Fibroblast of pulmonary artery (primary cell): ENCODE measurements around the gene BUB1B.
A peak's percentile ranks its signal among the peaks of the same experiment; 100 is the strongest.

Experiments
- DNase-seq: peaks from one replicate; pipeline ENCODE4 v3.0.0-alpha.2; 2010; ENCODE audit warnings: low read depth
- H3K4me3 ChIP-seq: replicated peaks from 2 replicates; pipeline ENCODE4 v1.5.1; 2011; ENCODE audit warnings: low read depth, mild to moderate bottlenecking, control low read depth, low read length, moderate library complexity
- TF ChIP-seq, protein P1 (sequence below): IDR thresholded peaks from 2 replicates; pipeline ENCODE4 v1.5.1; 2011; ENCODE audit warnings: mild to moderate bottlenecking, control low read depth, low read length, inconsistent platforms; ENCODE audit errors: missing control alignments

Gene BUB1B

DNA sequence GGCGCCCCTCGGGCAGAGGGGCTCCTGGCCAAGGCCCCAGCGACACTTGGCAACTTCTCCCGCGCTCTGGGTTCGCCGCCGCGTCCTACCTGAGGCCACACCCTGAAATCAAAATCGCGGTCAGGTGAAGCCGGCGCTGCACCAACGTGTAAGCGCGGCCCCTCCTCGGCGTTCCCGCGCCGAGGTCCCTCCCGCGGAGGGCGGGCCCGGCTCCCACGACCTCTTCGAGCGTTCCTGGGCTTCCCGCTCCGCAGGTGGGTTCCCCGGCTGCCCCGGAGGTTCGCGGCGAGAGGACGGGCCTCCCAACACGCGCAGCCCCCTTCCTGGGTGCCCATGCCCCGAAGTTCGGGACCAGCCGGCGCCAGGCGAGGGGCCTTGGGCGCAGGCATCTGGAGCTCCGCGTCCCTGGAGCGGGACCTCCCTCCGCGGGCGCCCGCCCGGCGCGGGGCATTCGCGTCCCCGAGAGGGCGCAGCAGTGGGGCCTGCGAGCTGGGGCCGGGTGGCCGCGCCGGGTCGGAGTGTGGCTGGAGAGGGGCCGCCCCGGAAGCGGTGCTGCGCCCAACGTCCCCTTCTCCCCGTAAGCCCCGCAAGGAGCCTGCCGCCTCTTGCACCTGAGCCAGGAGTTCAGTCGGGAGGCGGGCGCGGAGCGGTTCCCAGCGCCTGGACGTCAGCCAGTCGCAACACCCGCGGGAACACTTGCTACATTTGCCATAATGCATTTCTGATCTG is 91.7 kb downstream of the BUB1B start:
- TF ChIP-seq, protein P1, sequence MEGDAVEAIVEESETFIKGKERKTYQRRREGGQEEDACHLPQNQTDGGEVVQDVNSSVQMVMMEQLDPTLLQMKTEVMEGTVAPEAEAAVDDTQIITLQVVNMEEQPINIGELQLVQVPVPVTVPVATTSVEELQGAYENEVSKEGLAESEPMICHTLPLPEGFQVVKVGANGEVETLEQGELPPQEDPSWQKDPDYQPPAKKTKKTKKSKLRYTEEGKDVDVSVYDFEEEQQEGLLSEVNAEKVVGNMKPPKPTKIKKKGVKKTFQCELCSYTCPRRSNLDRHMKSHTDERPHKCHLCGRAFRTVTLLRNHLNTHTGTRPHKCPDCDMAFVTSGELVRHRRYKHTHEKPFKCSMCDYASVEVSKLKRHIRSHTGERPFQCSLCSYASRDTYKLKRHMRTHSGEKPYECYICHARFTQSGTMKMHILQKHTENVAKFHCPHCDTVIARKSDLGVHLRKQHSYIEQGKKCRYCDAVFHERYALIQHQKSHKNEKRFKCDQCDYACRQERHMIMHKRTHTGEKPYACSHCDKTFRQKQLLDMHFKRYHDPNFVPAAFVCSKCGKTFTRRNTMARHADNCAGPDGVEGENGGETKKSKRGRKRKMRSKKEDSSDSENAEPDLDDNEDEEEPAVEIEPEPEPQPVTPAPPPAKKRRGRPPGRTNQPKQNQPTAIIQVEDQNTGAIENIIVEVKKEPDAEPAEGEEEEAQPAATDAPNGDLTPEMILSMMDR: no peak
- H3K4me3 ChIP-seq: peak overlapping the region; percentile 41
- no peak for DNase-seq

- H3K4me3 ChIP-seq: peak overlapping the region; percentile 41
- no peak for DNase-seq
- TF ChIP-seq, protein P1: no peak
Measured at GRCh38 chr15:40253167-40253790, 92.4 kb downstream of the BUB1B start.

GRCh38 chr15:40254452-40254851 is 93.6 kb downstream of the BUB1B start:
- TF ChIP-seq, protein P1: no peak
- no peak overlapping the region for H3K4me3 ChIP-seq
- DNase-seq: no peak

DNA sequence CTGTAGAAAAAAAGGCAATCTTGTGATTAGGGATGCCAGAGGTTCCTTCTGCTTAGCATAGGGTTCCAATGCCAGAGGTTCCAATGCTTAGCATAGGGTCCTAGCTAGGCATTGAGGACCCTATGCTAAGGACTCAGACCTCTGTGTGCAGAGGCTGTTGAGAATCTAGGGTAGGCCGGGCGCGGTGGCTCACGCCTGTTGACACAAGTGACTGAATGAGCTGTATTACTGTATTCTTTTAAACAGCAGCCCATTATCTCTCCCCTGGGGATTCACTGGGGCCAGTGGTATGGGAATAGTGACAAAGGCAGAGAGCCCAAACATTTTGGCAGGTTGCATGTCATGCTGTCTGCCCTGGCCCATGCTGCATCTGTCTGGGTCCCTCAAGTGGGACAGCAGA is 94.2 kb downstream of the BUB1B start:
- no peak for DNase-seq
- TF ChIP-seq, protein P1: no peak
- no peak overlapping the region for H3K4me3 ChIP-seq

GRCh38 chr15:40256638-40257235 is 95.9 kb downstream of the BUB1B start:
- DNase-seq: peak; percentile 40
- TF ChIP-seq, protein P1: no peak
- H3K4me3 ChIP-seq: no peak overlapping the region

- no peak overlapping the region for H3K4me3 ChIP-seq
- TF ChIP-seq, protein P1: no peak
Measured at GRCh38 chr15:40257656-40258450, 97.0 kb downstream of the BUB1B start.

More at GRCh38 chr15:40257656-40258450, 97.0 kb downstream of the BUB1B start:
- no peak for DNase-seq
